Fibroblast of villous mesenchyme (primary cell): ENCODE results near the gene RGS6. TPM values are rescaled to one million over a fixed set of nuclear protein-coding genes. Genes with fewer than 3 reads are reported as not detected.

Experiments
- DNase-seq: peaks from one replicate; pipeline ENCODE4 v3.0.0-alpha.2; 2010; ENCODE audit warnings: low read depth
- H3K4me3 ChIP-seq: 2 replicates; pipeline ENCODE4 v1.5.1; 2011; ENCODE audit warnings: low read depth, mild to moderate bottlenecking, low read length
- total RNA-seq: library from RNA; depleted of rRNA; stranded (reverse); fragments of >200 nt; gene quantifications from 2 replicates; pipeline ENCODE4 v1.2.3, GENCODE V29; 2012
- TF ChIP-seq, protein P1 (sequence below): IDR thresholded peaks from 2 replicates; pipeline ENCODE4 v1.5.1; 2012; ENCODE audit warnings: low read depth, mild to moderate bottlenecking, low read length; ENCODE audit not compliant: insufficient read depth

Gene RGS6
- total RNA-seq, 1 donor = not detected

DNA sequence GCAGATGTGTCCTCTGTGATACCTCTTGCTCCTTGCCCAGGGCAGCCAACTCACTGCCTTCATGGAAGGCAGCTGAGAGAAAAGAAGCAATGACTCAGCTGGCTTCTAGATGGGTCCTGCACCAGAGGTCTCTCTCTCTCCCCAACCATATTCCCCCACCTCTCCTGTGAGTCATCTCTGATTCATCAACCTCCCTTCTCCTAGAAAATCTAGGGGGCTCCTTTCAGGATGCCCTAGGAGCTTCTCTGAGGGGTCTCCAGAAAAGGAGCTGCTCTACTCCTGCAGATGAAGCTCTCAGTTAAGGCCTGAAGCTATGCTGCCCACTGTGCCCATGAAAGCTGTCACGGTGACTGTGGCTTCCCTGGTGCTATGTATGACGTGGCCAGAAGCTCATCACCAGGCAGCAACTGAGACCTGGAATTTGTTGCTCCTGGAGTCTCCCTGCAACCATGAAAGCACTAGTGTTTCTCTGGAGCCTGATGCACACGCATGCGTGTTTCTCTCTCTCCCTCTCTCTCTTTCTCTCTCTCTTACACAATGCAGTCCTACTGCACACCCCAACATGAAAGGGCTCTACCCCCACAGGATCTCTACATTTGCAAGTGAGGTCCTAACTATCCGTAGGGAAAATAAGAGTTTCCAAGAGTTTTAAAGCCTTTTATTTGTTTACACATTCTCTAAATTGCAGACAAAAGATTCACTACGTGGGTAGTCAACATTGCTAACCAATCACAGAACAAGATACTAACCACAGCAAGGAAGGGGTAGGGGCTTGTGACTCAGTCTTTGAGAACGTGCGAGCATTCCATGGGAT is 676.4 kb downstream of the RGS6 start:
- peak; percentile 89 for DNase-seq
- no peak overlapping the region for H3K4me3 ChIP-seq
- TF ChIP-seq, protein P1, sequence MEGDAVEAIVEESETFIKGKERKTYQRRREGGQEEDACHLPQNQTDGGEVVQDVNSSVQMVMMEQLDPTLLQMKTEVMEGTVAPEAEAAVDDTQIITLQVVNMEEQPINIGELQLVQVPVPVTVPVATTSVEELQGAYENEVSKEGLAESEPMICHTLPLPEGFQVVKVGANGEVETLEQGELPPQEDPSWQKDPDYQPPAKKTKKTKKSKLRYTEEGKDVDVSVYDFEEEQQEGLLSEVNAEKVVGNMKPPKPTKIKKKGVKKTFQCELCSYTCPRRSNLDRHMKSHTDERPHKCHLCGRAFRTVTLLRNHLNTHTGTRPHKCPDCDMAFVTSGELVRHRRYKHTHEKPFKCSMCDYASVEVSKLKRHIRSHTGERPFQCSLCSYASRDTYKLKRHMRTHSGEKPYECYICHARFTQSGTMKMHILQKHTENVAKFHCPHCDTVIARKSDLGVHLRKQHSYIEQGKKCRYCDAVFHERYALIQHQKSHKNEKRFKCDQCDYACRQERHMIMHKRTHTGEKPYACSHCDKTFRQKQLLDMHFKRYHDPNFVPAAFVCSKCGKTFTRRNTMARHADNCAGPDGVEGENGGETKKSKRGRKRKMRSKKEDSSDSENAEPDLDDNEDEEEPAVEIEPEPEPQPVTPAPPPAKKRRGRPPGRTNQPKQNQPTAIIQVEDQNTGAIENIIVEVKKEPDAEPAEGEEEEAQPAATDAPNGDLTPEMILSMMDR = no peak

DNA sequence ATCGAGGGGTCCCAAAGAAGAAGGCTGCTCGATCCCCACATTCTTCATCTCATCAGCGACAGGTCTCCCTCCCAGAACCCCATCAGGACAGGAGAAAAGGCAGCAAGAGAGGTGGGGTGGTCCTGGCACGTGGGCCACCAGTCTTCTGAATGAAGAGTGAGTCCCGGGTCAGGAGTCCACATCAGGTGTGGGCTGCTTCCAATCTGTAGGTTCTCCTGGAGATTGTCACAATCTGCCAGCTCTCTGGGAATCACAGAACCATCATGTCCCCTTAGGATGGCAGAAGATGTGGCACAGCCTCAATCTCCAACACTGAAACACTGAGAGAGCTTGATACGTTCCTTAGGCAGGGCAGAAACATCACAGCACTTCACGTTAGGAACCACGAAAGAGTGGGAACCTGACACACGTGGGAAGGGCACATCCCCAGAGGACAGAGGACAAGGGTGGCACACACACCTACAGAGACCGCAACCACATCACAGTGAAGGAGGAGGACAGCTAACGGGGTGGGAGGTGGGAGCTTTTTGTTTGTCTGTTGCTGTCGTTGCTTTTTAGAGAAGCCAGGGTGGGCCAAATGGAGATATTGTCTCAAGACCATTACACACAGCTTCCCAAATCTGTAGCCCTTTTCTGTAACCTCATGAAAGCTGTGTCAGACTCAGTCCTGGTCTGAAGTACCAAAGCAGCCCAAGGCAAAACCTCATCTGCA is 677.1 kb downstream of the RGS6 start:
- H3K4me3 ChIP-seq = no peak overlapping the region
- no peak for DNase-seq
- TF ChIP-seq, protein P1 = no peak

DNA sequence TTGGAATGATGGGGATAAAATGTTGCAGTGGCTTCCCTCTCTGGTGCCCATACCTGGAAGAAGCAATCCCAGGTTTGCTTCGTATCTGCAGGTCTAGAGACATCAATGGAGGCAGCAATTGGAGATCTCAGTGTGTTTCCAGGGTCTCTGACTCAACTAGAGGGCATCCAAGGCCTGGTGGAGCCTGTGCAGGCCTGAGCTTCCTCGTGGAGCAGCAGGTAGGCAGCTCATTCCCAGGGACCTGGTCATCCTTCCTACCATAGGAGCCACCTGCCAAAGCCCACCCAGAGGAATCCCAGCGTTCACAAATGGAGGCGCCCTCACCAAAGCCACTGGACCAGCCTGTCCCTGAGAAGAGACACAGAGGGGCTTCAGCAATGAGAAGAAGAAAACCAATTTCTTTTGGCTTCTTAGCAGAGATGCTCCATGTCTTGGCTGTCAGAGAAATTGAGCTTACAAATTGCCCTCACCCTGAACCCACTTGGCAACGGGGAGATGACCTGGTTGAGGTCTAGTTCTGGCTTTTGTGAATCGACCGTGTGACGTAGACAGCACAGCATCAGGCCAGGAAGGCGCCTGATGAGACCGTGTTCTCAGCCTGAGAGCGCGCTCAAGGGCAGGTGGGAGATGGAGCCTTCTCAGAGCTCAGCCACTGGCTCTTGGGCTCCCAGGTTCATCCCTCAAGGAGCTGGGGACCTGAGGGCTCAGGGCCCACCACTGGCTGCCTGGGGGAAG is 678.0 kb downstream of the RGS6 start:
- no peak overlapping the region for H3K4me3 ChIP-seq
- TF ChIP-seq, protein P1 = no peak
- DNase-seq = no peak

DNA sequence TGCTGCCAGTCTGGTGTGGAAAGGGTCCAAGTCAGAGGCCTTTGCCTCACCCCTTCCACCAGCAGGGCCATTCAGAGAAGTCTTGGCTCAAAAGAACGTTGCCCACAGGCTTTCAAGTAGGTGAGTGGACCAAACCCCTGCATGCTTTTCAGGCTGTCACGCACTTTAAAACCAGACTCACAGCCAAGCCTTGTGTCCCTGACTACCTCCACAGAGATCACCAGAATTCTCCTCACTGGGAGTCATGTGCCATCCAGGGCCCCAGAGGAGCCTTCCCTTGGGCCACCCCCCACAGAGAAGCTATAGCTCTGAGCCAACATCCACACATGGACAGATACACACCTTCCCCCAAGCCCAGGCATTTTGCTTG is 678.6 kb downstream of the RGS6 start:
- TF ChIP-seq, protein P1 = no peak
- no peak for DNase-seq
- no peak overlapping the region for H3K4me3 ChIP-seq

DNA sequence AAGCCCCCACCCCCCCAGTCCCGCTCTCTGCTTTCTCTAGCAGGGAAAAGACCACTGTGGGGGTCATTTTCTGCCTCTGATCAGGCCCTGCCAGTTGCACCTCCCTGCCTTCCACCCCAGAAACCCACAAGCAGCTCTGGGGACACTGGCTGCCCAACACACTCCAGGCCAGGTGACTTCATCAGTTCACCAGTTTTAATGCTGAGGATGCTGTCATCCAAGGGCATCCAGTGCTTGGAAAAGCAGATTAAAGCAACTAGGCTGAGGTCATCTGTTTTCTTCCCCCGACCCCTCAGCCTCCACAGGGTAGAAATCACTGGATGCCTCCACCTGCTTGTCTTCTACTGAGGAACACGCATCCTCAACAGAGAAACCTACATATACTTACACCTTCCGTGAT is 679.3 kb downstream of the RGS6 start:
- H3K4me3 ChIP-seq = no peak overlapping the region
- TF ChIP-seq, protein P1 = no peak
- DNase-seq = no peak

DNA sequence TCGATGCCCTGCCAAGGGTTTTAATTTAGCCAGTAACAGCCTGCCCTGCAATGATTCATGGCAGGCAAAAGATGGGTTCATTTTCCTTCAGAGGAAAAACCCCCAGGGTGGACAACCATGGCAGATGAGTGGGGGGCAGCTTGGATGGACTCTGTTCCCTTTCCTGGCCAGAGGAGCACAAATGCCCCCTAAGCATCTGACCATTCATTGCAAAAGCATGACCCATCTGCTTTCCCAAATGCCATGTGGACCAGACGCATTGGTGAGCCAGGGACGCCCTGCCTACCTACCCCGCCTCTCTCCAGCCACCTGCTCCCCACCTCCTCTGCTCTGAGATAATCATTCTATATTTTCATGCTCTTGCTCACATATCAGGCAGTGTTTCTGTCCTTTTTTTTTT is 679.8 kb downstream of the RGS6 start:
- H3K4me3 ChIP-seq = no peak overlapping the region
- TF ChIP-seq, protein P1 = no peak
- no peak for DNase-seq
